ENCODE data around the gene GCLC.

The GCLC gene

DNA sequence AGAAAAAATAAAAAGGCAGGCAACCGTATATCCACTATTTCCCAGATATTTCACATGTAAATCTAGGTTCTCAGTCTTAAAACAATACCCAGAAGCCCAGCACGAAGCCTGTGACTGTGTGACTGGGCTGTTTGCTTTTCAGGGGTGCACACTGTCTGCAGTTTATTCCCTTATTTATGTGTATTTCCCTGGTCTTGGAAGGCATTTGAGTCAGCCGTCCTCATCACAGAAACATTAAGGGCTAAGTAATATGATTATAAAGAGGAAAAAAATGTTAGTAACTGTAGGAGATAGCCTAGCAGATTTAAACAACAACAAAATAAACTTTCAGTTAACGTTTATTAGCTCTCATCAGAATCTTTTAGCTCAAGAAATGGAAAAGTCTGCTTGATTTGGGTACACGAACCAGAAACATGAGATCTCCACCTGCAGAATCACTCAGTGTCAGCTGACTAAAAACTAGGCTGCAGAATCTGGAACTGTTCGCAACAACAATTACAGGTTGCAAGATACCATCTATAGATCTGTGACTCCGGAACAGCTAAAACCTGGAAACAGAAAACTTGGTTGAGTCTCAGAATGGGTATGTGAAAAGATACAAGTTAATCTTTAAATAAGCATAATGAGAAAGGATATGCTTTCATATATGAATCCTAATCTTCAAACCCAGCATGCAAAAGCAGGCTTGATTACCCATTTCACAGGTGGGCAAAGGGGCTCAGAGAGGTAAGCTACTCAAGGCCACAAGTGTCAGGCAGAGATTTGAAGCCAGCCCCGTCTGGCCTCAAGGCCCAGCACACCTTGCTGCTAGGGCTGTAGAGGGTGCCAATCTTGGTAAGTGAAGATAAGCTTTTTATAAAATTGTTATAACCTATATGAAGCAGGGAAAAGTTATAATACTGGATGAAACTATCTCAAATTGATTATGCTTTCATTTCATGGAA is 21.1 kb downstream of the GCLC start:
- DNase-seq: no peak

DNA sequence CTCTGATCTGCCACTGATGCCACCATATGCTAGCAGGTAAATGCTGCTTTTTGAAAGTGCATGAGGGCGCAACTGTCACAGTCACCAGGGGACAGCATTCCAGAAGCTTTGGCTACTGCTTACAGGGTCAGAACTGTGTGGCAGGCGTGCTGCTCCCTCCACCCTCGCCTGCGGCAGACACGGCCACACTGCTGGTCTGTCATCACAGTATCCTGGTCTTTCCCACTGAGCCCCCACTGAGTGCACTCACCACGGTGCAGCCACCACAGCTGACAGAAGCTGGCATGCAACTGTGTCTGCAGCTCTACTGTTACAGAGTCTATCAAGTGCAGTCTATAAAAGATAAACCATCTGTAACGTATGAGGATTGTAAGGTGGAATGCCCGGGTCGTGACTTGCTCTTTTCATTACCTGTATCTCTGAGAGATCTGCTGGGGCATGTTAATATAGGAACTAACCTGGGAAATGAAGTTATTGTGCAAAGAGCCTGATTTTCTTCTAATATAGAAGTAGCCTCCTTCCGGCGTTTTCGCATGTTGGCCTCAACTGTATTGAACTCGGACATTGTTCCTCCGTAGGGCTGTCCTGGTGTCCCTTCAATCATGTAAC is 24.5 kb downstream of the GCLC start:
- DNase-seq: no peak

GRCh38 chr6:53518862-53519261 is 26.0 kb downstream of the GCLC start:
- no peak for DNase-seq

DNA sequence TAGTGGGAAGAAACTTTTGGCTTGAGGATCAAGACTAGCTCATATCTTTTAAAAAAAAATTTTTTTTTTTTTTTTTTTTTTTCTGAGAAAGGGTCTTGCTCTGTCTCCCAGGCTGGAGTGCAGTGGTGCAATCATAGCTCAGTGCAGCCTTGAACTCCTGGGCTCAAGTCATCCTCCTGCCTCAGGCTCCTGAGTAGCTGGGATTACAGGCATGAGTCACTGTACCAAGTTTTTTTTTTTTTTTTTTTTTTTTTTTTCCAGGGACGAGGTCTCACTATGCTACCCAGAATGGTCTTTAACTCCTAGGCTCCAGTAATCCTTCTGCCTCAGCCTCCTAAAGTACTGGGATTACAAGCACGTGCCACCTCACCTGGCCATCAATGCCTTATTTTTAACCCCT is 27.9 kb downstream of the GCLC start:
- DNase-seq: no peak

DNA sequence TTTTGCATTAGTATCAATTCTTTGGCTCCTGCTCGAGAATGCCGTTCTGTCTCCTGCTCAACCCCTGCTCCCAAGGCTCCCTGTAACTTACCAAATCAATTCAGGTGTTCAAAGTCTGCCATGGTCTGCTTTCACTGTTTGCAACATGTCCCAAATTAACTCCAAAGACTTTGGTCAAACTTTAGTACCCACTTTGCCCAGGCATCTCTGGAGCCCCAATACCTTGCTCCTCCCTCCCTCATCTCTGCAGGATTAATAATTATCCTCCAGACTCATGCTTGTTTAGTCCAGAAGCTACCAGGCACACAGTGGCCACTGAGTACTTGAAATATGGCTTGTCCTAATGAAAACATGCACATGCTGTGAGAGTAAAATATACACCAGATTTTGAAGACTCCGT is 30.2 kb downstream of the GCLC start:
- DNase-seq: no peak

DNA sequence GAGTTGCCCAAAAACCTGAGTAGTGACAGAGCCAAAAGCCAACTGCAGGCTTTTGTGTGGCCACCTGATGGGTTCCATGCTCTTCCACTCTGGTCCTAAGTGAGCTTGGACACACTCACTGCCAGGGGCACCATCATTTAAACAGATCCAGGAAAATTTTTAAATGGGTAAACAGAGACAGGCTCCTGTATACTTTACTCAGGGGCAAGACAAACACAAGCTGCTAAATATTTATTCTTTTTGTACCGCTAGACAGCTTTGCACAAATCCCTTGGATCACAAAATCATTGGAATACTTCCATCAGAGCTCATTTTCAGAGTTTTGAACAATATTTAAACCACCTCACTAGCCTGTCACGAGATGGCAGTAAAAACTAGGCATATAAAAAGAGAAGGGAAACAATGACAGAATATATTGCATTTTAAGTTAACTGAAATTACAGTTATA is 31.4 kb downstream of the GCLC start:
- DNase-seq: no peak

DNA sequence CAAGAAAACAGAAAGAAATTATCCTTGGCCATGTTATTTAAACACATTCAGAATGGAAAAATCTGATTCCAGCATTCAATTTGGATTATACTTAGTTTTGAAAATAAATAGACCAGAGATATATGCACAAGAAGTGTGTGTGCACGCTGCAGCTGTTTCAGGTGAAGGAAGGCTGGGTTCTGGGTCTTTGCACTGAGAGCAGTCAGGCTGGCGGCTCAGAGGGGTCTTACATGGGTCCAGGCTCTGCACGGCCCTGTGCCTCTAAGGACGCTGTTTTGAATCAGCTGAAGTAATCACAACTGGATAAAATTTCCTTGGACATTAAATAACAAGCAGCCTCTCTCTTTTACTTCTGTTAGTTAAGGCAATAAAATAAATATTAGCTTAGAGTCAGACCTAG is 31.8 kb downstream of the GCLC start:
- DNase-seq: no peak

- DNase-seq: no peak
Observed at GRCh38 chr6:53512626-53513025, 32.3 kb downstream of the GCLC start.

DNA sequence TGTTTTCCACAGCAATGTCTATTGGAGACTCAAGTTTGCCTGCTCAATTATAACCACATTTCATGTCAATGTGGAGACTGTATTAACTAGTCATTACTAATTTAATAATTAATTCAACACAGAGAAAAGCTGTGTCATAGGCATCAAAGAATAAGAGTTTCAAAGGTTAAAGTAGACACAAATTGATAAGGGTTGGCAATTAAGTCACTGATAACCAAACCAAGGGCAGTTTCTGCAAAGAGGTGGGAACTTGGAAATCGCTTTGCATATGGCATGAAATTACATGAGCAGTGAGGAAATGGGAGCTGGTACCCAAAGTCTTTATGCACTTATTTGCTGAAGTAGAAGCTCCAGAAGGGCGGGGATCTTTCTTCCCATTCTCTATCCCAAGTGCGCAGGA is 34.2 kb downstream of the GCLC start:
- no peak for DNase-seq

DNA sequence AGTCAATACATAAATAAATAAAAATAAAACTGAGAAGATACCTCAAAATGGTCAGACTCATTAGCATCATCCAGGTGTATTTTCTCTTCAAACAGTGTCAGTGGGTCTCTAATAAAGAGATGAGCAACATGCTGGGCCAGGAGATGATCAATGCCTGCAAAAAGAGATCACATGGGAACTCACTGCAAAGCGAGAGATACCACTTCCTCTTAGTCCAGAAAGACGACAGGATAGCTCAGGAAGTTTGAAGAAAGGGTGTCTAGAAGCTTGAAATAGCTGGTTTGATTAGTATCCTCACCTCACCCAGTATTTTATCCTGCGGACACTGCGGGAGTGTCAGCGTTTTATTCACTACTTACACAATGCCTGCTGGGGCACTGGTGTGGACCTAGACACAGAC is 38.0 kb downstream of the GCLC start:
- DNase-seq: no peak

- DNase-seq: no peak
Observed at GRCh38 chr6:53504512-53504911, 40.4 kb downstream of the GCLC start.

DNA sequence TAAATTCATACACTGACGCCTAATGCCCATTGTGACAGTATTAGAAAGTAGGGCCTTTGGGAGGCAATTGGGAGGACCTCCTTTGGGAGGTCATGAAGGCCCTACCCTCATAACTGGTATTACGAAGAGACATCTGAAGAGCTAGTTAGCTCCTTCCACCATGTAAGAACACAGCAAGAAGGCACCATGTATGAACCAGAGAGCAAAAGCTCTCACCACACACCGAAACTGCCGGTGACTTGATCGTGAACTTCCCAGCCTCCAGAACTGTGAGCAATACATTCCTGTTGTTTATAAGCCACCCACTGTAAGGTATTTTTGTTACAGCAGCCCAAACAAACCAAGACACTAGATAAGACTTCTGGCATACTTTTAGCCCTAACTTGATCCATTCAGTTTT is 41.8 kb downstream of the GCLC start:
- DNase-seq: no peak

DNA sequence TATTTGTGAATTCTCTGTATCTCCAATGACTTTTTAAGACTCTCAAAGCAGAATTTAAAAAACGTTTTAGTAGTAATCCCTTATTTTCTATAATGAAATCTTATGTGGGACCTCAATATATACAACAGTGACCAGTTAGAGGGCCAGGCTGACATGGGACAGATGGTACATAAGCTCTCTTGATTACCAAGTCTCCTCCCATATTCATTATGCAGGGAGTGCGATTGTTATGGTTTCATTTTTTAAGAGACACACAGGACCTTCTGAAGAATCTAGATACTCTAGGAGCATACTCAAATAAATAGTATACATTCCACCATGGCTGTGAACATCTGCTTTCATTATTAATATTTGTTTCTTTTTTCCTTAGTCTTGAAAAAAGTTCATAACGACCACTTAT is 43.5 kb downstream of the GCLC start:
- no peak for DNase-seq

- DNase-seq: no peak
Observed at GRCh38 chr6:53500095-53500494, 44.8 kb downstream of the GCLC start.

GRCh38 chr6:53499094-53499493 is 45.8 kb downstream of the GCLC start:
- no peak for DNase-seq

GRCh38 chr6:53498649-53499048 is 46.3 kb downstream of the GCLC start:
- no peak for DNase-seq

- DNase-seq: no peak
Observed at GRCh38 chr6:53497905-53498304, 47.0 kb downstream of the GCLC start.

DNA sequence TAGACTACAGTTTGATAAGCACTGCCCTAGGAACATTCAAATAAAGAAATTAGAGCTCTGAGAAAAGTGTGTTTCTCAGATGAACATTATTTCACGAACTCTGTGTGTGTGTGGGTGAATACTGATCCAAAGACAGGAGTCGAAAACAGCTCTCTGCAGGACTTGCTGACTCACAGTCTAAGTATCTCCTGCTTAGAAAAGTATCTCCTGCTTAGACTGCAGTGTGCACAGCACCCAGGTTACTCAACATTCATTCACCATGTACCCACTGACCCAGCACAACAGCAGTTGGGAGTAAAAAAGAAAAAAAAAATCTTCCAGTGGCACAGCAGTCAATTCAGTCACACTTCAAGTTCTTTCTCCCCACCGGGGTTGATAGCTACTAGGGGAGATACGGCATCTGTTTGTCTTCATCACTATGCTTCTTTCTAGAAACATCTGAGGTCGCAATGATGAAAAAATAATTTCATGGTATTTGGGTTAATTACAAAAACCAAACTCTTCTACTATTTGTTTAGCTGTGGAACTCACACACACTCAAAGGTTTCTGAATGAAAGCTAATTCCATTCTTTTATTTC is 48.0 kb downstream of the GCLC start:
- no peak for DNase-seq

DNA sequence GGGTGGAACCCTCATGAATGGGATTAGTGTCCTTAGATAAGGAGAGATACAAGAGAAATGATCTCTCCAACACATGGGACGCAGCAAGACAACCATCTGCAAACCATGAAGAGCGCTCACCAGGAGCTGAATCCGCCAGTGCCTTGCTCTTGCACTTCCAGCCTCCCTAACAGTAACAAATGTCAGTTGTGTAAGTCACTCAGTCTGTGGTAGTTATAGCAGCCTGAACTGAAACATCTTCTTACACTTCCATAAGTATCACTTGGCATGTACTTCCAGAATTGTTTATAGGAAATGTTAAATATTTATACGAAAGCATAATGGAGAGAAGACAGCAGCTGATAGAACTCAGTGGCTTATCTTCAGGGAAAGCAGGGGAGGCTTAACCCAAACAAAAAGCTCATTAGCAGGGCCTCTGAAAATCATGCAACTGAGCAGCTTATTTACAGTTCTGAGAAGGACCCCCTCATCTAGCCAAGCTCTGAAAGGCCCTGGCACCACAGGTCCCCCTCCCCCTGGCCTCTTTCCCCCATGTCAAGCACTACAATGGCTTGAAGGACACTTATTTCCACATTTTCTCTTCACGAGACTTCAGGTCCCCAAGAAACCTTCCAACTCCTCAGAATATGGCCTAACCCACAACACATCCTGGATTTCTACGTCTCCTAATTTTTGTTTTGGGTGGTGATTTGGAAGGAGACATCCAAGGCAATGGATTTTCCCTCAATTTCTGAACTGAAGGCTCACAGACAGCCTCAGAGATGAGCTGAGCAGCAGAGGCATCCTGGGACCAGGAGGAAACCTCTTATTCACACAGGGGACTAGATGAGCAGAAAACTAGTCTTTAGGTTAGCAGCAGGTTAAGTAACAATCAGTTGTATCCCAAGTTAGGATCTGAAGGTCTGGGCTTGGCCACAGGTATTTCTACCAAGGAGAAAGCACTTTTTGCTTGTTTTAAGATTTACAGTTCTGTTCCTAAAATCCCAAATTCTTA is 49.1 kb downstream of the GCLC start:
- no peak for DNase-seq

GRCh38 chr6:53494076-53494475 is 50.8 kb downstream of the GCLC start:
- no peak for DNase-seq

DNA sequence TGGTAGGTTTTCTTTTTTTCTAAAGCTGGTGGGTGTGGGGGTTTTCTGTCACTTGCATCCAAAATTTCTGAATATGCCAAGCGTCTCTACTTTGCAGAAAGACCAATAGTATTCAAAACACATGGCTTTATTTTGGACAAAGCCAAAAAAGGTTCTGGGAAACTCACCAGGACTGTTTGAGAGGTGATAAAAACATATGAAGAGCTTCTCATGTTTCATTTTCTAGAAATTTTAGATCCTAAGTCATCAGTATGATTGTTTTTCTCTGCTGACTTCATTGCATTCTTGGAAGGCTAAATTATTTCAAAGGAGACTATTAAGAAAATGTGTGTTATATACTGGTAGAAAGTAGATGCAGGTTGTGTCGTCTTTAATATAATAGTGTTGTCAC is 51.3 kb downstream of the GCLC start:
- DNase-seq: no peak

GRCh38 chr6:53492860-53493634 is 51.9 kb downstream of the GCLC start:
- peak; percentile 25 for DNase-seq

Data from NCI-H1694 (cell line).